ENCODE measurements around the gene CYYR1. TPM values are rescaled to one million over a fixed set of nuclear protein-coding genes. Genes with fewer than 3 reads are reported as not detected.

Gene CYYR1
- total RNA-seq, 2 experiments from 2014 or later = not detected

- H3K27me3 Mint-ChIP-seq = no peaks in the 10 kb centered on the region
- ChIA-PET POLR2A (no interaction called here), CTCF (no interaction called here)
- no peaks in the 10 kb centered on the region for H3K4me1 Mint-ChIP-seq
- H3K4me3 Mint-ChIP-seq = no peak overlapping the region
- DNase-seq (no peak), ATAC-seq (no peak)
- H3K27ac Mint-ChIP-seq = no peak overlapping the region
- H3K36me3 Mint-ChIP-seq (ENCODE audit: low read depth) = no peaks in the 10 kb centered on the region
- intact Hi-C loops (cut with DNase I, micrococcal nuclease) = no loop called here
- H3K9me3 Mint-ChIP-seq (ENCODE audit: low read depth) = no peaks in the 10 kb centered on the region
These were observed 59.9 kb downstream of the CYYR1 start for GRCh38 chr21:26513212-26513611.

GRCh38 chr21:26512664-26513063, 60.4 kb downstream of the CYYR1 start:
- Mint-ChIP-seq H3K36me3 (ENCODE audit: low read depth) (no peaks in the 10 kb centered on the region), H3K4me3 (no peak overlapping the region), H3K9me3 (ENCODE audit: low read depth) (no peaks in the 10 kb centered on the region), H3K27ac (no peak overlapping the region), H3K27me3 (no peaks in the 10 kb centered on the region), H3K4me1 (no peaks in the 10 kb centered on the region)
- intact Hi-C loops (cut with DNase I, micrococcal nuclease) = no loop called here
- ChIA-PET CTCF (no interaction called here), POLR2A (no interaction called here)
- ATAC-seq = no peak
- no peak for DNase-seq

- POLR2A ChIA-PET = no interaction called here
- no peaks in the 10 kb centered on the region for H3K36me3 Mint-ChIP-seq (ENCODE audit: low read depth)
- H3K27ac Mint-ChIP-seq = no peak overlapping the region
These were observed 64.2 kb downstream of the CYYR1 start for GRCh38 chr21:26508903-26509302.

GRCh38 chr21:26506956-26507355, 66.1 kb downstream of the CYYR1 start:
- Mint-ChIP-seq H3K4me1 (no peaks in the 10 kb centered on the region), H3K9me3 (ENCODE audit: low read depth) (no peaks in the 10 kb centered on the region), H3K4me3 (no peak overlapping the region), H3K36me3 (ENCODE audit: low read depth) (no peaks in the 10 kb centered on the region), H3K27ac (no peak overlapping the region), H3K27me3 (no peaks in the 10 kb centered on the region)
- ATAC-seq (no peak), DNase-seq (no peak)
- intact Hi-C loops (cut with DNase I, micrococcal nuclease) = no loop called here
- ChIA-PET POLR2A (interaction anchor here (0.6 kb wide), 1 partner anchor 20 kb away, joined by 3 read pairs; no protein-coding TSS in a partner anchor), CTCF (no interaction called here)

More at GRCh38 chr21:26508903-26509302, 64.2 kb downstream of the CYYR1 start:
- intact Hi-C loops (cut with DNase I, micrococcal nuclease) = no loop called here
- ATAC-seq = no peak
- no peak for DNase-seq
- H3K27me3 Mint-ChIP-seq = no peaks in the 10 kb centered on the region
- no peaks in the 10 kb centered on the region for H3K9me3 Mint-ChIP-seq (ENCODE audit: low read depth)
- CTCF ChIA-PET = no interaction called here
- no peak overlapping the region for H3K4me3 Mint-ChIP-seq
- H3K4me1 Mint-ChIP-seq = no peaks in the 10 kb centered on the region

- POLR2A ChIA-PET = no interaction called here
- Mint-ChIP-seq H3K27ac (no peak overlapping the region), H3K4me3 (no peak overlapping the region), H3K36me3 (ENCODE audit: low read depth) (no peaks in the 10 kb centered on the region), H3K27me3 (no peaks in the 10 kb centered on the region), H3K9me3 (ENCODE audit: low read depth) (no peaks in the 10 kb centered on the region), H3K4me1 (no peaks in the 10 kb centered on the region)
- no peak for ATAC-seq
- CTCF ChIA-PET = interaction anchor here (0.7 to 0.8 kb wide), 2 partner anchors 16 to 22 kb away, joined by 3 to 4 read pairs; no protein-coding TSS in a partner anchor
- intact Hi-C loops (cut with DNase I, micrococcal nuclease) = no loop called here
- DNase-seq = no peak
These were observed 67.9 kb downstream of the CYYR1 start for GRCh38 chr21:26505211-26505610.

- intact Hi-C loops (cut with DNase I, micrococcal nuclease) = no loop called here
- Mint-ChIP-seq H3K27me3 (no peaks in the 10 kb centered on the region), H3K4me1 (no peaks in the 10 kb centered on the region), H3K27ac (no peak overlapping the region), H3K9me3 (ENCODE audit: low read depth) (no peaks in the 10 kb centered on the region), H3K4me3 (no peak overlapping the region), H3K36me3 (ENCODE audit: low read depth) (no peaks in the 10 kb centered on the region)
- POLR2A ChIA-PET = no interaction called here
- DNase-seq = no peak
- no peak for ATAC-seq
- CTCF ChIA-PET = interaction anchor here (1.1 to 1.2 kb wide), 2 partner anchors 12 to 216 kb away, joined by 3 read pairs; no protein-coding TSS in a partner anchor
These were observed 69.7 kb downstream of the CYYR1 start for GRCh38 chr21:26503414-26503813.

GRCh38 chr21:26501495-26502021, 71.5 kb downstream of the CYYR1 start:
- ATAC-seq = no peak
- no peak for DNase-seq
- no peaks in the 10 kb centered on the region for H3K27me3 Mint-ChIP-seq
- ChIA-PET CTCF (no interaction called here), POLR2A (no interaction called here)
- H3K27ac Mint-ChIP-seq = no peak overlapping the region
- H3K4me1 Mint-ChIP-seq = no peaks in the 10 kb centered on the region
- no peaks in the 10 kb centered on the region for H3K36me3 Mint-ChIP-seq (ENCODE audit: low read depth)
- intact Hi-C loops (cut with DNase I, micrococcal nuclease) = no loop called here
- H3K4me3 Mint-ChIP-seq = no peak overlapping the region
- H3K9me3 Mint-ChIP-seq (ENCODE audit: low read depth) = no peaks in the 10 kb centered on the region

GRCh38 chr21:26499495-26499894, 73.6 kb downstream of the CYYR1 start:
- no peak for ATAC-seq
- H3K27me3 Mint-ChIP-seq = no peaks in the 10 kb centered on the region
- DNase-seq = no peak
- H3K4me3 Mint-ChIP-seq = no peak overlapping the region
- H3K4me1 Mint-ChIP-seq = no peaks in the 10 kb centered on the region
- no peak overlapping the region for H3K27ac Mint-ChIP-seq
- ChIA-PET CTCF (no interaction called here), POLR2A (no interaction called here)
- no peaks in the 10 kb centered on the region for H3K9me3 Mint-ChIP-seq (ENCODE audit: low read depth)
- H3K36me3 Mint-ChIP-seq (ENCODE audit: low read depth) = no peaks in the 10 kb centered on the region
- intact Hi-C loops (cut with DNase I, micrococcal nuclease) = no loop called here

- ChIA-PET POLR2A (no interaction called here), CTCF (interaction anchor here (0.7 kb wide), 1 partner anchor 1748 kb away, joined by 3 read pairs; no protein-coding TSS in a partner anchor)
- Mint-ChIP-seq H3K9me3 (ENCODE audit: low read depth) (peaks cover 2% of the 10 kb centered on the region), H3K36me3 (ENCODE audit: low read depth) (no peaks in the 10 kb centered on the region), H3K27ac (no peak overlapping the region), H3K4me1 (no peaks in the 10 kb centered on the region), H3K27me3 (no peaks in the 10 kb centered on the region), H3K4me3 (no peak overlapping the region)
- intact Hi-C loops (cut with DNase I, micrococcal nuclease) = no loop called here
- ATAC-seq (no peak), DNase-seq (no peak)
These were observed 77.7 kb downstream of the CYYR1 start for GRCh38 chr21:26495283-26495849.

GRCh38 chr21:26491663-26492062, 81.4 kb downstream of the CYYR1 start:
- no peaks in the 10 kb centered on the region for H3K4me1 Mint-ChIP-seq
- no peaks in the 10 kb centered on the region for H3K27me3 Mint-ChIP-seq
- H3K9me3 Mint-ChIP-seq (ENCODE audit: low read depth) = peaks cover 2% of the 10 kb centered on the region
- ATAC-seq (no peak), DNase-seq (no peak)
- ChIA-PET POLR2A (no interaction called here), CTCF (interaction anchor here (0.6 kb wide), 2 partner anchors 12 to 244 kb away, joined by 3 read pairs; no protein-coding TSS in a partner anchor)
- no peak overlapping the region for H3K27ac Mint-ChIP-seq
- no peak overlapping the region for H3K4me3 Mint-ChIP-seq
- intact Hi-C loops (cut with DNase I, micrococcal nuclease) = no loop called here
- H3K36me3 Mint-ChIP-seq (ENCODE audit: low read depth) = no peaks in the 10 kb centered on the region

GRCh38 chr21:26490771-26491170, 82.3 kb downstream of the CYYR1 start:
- POLR2A ChIA-PET = no interaction called here
- CTCF ChIA-PET = interaction anchor here (0.6 kb wide), 1 partner anchor 243 kb away, joined by 3 read pairs; no protein-coding TSS in a partner anchor
- H3K36me3 Mint-ChIP-seq (ENCODE audit: low read depth) = no peaks in the 10 kb centered on the region
- no peaks in the 10 kb centered on the region for H3K27me3 Mint-ChIP-seq
- H3K9me3 Mint-ChIP-seq (ENCODE audit: low read depth) = peaks cover 2% of the 10 kb centered on the region
- H3K4me1 Mint-ChIP-seq = no peaks in the 10 kb centered on the region
- no peak overlapping the region for H3K27ac Mint-ChIP-seq
- intact Hi-C loops (cut with DNase I, micrococcal nuclease) = no loop called here
- H3K4me3 Mint-ChIP-seq = no peak overlapping the region
- DNase-seq (no peak), ATAC-seq (no peak)

GRCh38 chr21:26489781-26490180, 83.3 kb downstream of the CYYR1 start:
- Mint-ChIP-seq H3K4me1 (no peaks in the 10 kb centered on the region), H3K4me3 (no peak overlapping the region), H3K36me3 (ENCODE audit: low read depth) (no peaks in the 10 kb centered on the region), H3K9me3 (ENCODE audit: low read depth) (peaks cover 2% of the 10 kb centered on the region), H3K27me3 (no peaks in the 10 kb centered on the region), H3K27ac (no peak overlapping the region)
- no peak for ATAC-seq
- POLR2A ChIA-PET = no interaction called here
- CTCF ChIA-PET = no interaction called here
- no peak for DNase-seq
- intact Hi-C loops (cut with DNase I, micrococcal nuclease) = no loop called here
